ENCODE data around the gene ZNF70.

The ZNF70 gene

DNA sequence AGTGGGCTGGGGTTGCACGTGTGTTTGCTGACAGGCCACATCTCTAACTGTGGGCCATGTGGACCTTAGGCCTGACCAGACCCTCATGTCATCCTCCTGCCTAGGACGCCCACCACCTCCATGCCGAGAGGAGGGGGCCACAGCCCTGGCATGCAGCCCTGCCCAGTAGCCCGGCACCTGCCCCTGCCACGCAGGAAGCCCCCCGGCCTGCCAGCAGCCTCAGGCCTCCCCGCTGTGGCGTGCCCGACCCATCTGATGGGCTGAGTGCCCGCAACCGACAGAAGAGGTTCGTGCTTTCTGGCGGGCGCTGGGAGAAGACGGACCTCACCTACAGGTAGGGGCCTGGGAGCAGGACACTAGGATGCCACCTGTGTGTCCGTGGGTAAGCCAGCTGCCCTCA, 28.2 kb upstream of the ZNF70 start:
- DNase-seq = no peak

- DNase-seq = no peak
Observed at GRCh38 chr22:23778577-23778900, 27.6 kb upstream of the ZNF70 start.

DNA sequence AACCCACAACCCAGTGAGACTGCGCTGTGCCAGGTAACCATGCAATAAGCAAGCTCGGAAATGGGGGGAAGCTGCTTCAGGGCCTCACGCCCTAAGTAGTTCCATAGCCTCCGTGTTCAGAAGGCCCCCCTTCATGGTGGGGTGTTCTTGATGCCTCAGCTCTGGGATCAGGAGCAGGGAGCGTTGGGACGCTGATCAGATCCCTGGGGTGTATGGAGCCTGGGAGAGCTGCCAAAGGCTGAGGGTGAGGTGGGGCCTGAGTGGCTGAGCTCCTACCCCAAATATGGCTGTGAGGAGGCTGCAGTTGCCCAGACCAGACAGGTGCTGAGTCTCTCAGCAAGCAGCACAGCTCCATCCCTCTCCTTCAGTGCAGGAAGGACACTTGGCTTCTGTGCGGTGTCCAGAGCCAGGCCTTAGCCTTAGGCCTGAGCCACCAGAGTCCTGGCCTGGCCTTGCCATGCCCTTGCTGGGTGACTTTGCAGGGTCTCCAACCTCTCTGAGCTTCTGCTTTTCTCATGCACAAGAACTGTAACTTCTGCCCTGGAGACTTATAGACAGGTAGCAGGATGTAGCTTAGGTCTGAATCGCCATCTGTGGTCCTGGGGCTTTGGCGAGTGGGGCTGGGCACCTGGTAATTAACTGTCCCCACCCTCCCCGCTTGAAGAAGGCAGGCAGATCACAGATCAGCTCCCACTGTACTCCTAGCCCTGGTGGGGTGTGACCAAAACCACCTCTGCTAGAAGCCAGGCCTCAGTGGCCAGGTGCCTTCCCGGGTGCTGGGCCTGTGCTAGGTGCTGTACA, 27.1 kb upstream of the ZNF70 start:
- no peak for DNase-seq

- no peak for DNase-seq
Observed at GRCh38 chr22:23775779-23776375, 25.0 kb upstream of the ZNF70 start.

- no peak for DNase-seq
Observed at GRCh38 chr22:23774922-23775436, 24.1 kb upstream of the ZNF70 start.

GRCh38 chr22:23774114-23774921, 23.4 kb upstream of the ZNF70 start:
- DNase-seq = no peak

DNA sequence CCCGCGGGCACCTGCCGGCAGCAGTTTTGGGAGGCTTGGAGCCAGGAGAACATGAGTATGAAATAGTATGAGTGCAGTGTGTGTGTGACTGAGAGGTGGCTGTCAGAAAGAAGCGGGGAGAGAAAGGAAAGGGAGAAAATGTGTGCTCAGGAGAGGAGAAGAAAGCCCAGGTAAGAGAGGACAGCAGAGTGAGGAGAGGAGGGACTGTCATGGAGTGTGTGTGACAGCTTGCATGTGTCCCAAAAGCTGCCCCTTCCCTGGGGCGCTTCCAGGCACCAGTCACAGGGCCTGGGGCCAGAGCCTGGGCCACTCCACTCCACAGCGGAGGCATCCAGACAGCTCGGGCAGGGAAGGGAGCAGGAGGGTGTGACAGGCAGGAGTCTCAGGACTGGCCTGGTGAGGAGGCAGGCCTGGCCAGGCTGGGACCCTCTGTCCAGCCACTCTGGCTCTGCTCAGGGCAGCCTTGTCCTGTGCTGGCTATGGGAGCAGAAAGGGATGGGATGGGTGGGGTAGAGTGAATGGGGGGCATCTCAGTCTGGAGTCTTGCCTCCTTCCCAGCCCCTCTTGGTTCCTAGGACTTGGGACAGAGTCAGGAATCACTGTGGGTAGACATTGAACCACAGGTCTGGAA, 22.7 kb upstream of the ZNF70 start:
- DNase-seq = no peak

DNA sequence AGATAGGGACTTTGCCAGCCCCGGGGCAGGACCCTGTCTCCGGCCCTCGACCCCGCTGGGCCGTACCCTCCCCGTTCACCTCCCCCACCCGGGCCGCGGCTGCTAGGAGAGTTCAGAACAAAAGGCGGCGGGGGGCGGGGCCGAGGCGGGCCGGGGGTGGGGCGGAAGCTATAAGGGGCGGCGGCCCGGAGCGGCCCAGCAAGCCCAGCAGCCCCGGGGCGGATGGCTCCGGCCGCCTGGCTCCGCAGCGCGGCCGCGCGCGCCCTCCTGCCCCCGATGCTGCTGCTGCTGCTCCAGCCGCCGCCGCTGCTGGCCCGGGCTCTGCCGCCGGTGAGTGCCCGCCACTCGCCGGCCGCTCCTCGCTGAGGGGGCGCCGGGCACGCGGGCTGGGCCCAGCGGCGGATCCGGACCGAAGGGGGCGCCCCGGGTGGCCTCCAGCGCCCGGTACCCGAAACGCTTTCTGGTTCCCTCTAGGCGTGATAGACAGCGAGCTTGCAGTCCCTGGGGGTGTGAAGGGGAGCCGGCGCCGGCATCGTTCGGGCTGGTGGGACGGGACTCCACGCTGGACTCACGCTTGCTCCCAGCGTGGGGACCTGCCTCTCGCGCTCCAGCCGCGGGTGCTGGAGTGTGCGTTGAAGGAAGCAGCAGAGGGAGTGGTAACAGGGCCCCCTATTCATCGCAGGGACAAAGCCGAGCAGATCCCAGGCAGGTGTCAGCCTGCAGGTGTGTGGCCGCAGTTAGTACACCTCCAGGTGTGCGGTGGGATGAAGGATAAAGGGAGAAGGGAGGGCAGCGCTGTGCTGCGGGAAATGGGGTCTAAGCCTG, 21.9 kb upstream of the ZNF70 start, which contains the start of gene MMP11:
Gene MMP11 (plus strand): TSS at position 201 of the 825 bp plus-strand sequence. CDS start 22 bp downstream, at position 223.
- peak in 3 of 4 experiments; percentile 31 to 69 (median 46) for DNase-seq

DNA sequence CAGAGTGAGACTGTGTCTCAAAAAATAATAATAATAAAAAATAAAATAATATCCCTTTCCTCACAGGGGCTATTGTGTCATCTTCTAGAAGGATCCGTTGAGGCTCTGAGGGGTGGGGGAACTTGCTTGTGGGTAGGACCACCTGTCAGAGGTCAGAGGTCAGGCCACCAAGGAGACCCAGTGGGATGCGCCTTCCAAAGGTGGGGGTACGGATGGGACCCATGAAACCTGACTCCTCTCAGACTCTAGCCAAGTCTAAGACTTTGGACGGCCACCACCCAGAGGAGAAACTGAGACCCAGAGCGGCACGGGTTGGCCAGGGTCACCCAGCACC, 21.4 kb upstream of the ZNF70 start:
- DNase-seq = no peak

DNA sequence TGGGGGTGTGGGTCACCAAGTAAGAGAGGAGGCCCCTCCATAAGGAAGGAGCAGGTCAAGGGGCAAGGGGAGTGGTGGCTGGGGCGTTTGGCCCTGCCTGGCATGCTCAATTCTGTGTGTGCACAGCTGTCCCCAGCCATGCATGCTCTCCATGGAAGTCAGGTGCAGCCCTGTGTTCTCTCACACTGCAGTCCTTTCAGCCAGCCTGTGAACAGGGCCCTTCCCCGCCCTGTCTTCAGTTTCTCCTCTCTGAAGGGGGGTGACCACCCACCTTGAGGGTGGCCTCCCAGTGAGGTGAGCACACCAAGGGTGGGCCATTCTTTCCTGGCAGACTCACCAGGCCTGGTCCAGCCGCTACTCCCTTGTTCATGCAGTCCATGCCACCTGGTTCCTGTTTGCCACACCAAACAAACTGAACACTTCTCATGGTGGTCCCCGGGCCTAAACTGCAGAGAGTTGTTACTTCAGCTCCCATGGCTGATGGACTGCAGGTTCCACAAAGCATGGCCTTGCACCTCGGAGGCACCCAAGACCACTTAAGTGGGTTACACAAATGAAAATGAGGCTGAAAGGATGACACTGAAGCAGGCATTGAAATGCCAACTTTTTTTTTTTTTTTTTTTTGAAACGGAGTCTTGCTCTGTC, 18.5 kb upstream of the ZNF70 start:
- DNase-seq = no peak

DNA sequence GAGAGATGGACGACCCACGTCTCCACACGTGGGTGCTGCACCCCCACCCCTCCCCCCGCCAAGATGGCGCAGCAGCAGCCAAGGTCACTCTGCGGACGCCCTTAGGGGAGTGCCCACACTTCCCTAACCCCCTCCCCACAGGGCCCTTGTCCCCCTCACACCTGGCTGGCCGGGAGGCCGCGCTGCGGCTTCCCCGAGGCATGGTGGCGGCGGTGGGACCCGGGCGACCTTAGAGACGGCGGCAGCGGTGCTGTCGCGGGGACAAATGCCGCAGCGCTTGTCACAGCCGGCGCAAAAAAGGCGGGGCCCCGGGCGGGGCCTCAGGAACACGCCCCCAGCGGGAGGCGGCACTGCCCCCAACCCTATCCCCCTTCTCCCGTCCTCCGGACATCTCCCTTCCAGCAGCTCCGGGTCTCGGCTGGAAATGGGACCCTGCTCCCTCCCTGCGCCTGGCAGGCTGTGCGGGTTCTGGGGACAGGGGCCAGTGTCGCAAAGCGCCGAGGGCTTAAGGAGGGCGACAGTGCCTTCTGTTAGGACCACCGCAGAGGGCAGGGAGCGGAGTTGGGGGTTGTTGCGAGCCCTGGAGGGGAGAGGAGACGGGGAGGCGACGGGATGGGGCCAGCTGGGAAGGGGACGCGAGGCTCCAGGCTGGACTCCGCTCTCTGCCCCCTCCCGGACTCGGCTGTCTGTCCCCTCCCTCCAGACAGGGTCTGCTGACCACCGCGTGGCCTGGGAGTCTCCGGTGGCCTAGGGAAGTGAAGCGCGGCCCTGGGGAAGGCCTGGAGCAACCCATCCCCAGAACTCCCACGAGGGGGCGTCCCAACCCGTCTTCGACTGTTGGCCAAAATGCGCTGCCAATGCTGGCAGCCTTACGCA, 17.0 kb upstream of the ZNF70 start, which contains the start of gene CHCHD10:
Gene CHCHD10 (minus strand): TSS at position 300 of the 876 bp plus-strand sequence. CDS start 98 bp downstream, at position 202.
- DNase-seq = peak; percentile 51 to 74 (median 54)

- DNase-seq = no peak
Observed at GRCh38 chr22:23767303-23767672, 16.4 kb upstream of the ZNF70 start.

DNA sequence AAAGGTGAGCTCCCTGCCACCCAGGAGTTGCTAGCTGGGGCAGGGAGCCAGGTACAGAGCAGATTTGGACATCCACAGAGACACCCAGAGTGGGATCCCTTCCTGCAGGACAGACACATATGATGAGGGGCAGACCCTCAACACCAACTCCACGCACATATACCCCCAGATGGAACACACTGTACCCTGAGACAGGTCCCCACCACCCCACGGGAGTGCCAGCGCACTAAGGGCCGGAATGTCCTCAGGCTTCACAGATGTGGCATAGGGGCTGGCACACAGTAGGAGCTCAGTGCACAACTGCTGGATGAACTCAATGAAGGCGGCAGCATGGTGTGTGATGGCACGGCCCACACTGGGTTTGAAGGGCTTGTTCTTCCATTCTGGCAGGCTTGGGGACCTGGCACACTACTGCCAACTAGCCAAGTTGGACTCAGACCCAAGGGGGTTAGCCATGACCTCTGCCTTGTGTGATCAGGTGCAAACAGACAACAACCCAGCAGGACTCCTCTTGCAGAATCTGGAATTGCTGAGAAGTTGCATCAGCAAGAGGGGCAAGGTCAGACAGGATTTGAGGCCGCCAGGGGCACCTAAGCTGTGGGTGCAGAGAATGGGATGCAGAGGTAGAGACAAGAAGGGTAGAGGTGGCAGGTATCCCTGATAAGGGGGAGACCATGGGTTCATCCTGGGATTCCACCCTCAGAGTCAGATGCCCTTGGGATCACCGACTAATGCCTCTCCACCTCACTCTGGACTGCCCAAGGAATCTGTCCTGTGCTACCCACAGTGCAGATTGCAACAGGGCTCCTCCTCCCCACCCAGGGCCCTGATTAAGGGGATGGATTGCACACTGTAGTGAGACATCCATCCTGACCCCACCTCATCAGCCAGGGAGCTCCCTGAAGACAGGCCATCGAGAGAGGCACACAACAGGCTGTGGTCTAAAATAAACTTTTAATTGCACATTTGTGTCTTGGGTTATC, 14.3 kb upstream of the ZNF70 start:
- no peak for DNase-seq

GRCh38 chr22:23763954-23764353, 13.0 kb upstream of the ZNF70 start:
- no peak for DNase-seq

GRCh38 chr22:23763579-23763945, 12.7 kb upstream of the ZNF70 start:
- peak; percentile 18 to 51 (median 32) for DNase-seq

- peak in 1 of 4 experiments; percentile 25 for DNase-seq
Observed at GRCh38 chr22:23762842-23763578, 12.1 kb upstream of the ZNF70 start, which contains the start of gene C22orf15. Gene C22orf15 (plus strand): TSS chr22:23762990. CDS start chr22:23763307, 317 bp downstream.

DNA sequence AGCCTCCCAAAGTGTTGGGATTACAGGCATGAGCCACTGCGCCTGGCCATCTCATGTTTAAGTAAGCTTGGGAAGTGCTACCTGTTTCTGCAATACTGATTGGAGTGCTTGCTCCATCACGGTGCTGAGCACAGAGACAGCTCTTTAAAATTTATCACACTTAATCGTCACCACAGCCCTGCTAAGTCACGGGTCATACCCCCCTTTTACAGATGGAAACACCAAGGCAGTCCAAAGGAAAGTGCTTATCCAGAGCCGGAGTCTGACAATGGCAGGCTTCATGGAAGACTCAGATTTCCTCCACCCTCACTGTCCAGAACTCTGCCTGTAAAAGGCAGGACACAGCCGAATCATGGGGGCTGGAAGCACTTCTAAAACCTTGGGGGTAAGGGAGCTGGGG, 9.1 kb upstream of the ZNF70 start:
- DNase-seq = no peak

GRCh38 chr22:23759566-23759965, 8.7 kb upstream of the ZNF70 start:
- no peak for DNase-seq

All from activated naive CD4-positive, alpha-beta T cell (primary cell).